Ureter (tissue), 1 donor: ENCODE results near the gene KDM7A. TPM values are rescaled to one million over a fixed set of nuclear protein-coding genes. Genes with fewer than 3 reads are reported as not detected.

Source experiments
- DNase-seq: peaks from one replicate; pipeline ENCODE4 v3.0.0-alpha.2; 2020; ENCODE audit warnings: low spot score
- total RNA-seq: library from RNA; stranded (reverse); gene quantifications from one replicate; pipeline ENCODE4 v1.2.4, GENCODE V29; 2023
- donor health status: DM: yes; HTN: yes; CAD: no.

The KDM7A gene
- total RNA-seq, 1 donor from 2014 or later, result 17.7 TPM

GRCh38 chr7:140082770-140083169 lies 94.0 kb downstream of the KDM7A start:
- no peak for DNase-seq

GRCh38 chr7:140081774-140082425 lies 94.9 kb downstream of the KDM7A start:
- no peak for DNase-seq

DNA sequence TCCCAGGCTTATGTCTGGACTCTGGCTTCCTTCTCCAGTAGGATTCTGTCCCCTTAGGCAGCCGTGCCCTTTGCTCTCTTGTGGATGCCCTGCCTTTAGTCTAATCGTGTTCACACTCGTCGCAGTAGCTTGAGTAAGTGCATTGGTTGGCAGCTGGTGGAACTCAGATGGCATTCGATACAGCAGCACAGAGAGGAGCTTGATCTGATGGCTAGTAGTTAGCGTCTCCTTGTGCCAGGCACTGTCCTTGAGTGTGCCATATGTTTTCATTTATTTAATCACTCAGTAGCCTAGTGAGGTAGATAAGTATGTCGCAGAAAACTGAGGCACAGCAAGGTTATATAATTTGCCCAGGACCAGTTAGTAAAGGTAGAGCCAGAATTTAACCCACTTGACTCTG lies 95.9 kb downstream of the KDM7A start:
- no peak for DNase-seq

DNA sequence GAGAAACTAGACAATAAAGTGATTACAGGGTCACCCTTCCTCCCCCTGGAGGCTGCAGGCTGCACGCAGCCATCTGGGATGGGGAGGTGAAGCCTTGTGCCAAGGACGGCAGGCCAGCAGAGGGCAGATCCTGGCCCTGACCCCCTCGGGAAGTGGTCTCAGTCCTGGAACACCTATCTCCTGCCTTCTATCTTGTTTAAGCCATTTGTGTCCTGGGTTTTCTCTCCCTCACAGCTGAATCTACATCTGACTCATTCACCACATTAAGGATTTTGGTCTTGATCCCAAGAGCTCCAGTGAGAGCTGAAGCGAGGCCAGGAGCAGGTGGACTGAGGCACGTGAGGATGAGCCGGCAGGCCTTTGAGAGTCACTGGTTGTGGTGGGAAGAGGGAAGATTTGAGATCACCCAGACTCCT lies 97.7 kb downstream of the KDM7A start:
- no peak for DNase-seq

- no peak for DNase-seq
Measured at GRCh38 chr7:140078392-140078791, 98.4 kb downstream of the KDM7A start.

DNA sequence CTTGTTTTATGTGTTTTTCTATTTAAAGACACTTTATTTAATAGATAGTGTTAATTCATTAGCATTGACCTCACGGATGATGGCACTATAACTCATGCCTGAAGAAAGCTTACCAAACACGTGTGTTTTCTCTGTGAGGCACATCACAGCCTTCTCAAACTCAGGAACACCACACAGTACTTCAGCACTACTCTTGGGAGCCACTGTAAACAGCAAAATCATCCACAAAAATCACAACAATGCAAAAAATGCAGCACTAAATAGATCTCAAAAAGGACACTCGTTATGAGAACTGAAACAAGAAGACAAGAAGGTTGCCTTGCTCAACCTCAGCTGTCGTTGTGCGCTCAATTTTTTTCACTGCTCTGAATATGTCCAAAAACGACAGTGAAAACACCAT lies 102.0 kb downstream of the KDM7A start:
- no peak for DNase-seq

DNA sequence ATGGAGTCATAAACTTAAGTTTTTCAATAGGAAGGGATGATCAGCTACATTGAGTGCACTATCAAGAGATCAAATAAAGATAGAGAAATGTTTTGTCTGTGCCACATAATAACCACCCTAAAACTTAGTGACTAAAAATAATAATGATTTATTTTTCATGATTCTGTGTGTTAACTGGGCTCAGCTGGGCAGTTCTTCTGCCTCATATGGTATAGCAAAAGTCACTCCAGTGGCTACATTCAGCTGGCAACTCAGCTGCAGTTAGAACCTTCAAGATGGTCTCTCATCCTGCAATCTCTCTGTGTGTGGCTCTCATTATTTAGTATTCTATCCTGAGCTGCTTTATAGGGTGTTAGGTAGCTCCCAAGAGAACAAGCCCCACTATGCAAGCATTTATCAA lies 106.2 kb downstream of the KDM7A start:
- no peak for DNase-seq

DNA sequence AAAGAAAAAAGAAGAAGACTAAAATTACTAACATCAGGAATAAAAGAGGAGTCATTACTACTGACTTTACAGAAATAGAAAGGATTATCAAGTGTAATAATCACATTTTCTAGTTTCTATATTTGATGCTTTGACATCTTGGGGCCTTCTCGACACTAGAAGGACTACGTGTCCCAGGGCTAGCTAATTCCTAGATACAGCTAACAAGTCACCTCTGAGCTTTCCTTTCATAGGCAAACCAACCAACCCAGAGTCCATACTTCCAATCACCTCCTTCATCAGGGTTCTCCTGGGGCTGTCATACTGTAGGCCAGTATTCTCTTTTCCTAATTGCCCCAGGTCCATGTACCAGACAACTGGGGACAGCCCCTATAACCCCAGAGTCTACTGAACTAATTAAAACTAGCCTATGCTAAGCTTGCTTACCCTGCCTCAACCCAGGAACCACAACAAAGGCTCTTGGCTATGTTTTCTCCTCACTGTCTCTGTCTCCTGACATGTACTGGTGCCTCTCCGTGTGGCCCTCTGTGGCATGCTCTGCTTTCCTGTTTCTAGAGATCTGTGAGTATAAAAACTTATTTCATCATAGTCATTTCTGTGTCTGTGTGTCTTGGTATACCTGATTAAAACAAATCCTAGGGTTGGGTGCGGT lies 107.4 kb downstream of the KDM7A start:
- DNase-seq, result no peak

DNA sequence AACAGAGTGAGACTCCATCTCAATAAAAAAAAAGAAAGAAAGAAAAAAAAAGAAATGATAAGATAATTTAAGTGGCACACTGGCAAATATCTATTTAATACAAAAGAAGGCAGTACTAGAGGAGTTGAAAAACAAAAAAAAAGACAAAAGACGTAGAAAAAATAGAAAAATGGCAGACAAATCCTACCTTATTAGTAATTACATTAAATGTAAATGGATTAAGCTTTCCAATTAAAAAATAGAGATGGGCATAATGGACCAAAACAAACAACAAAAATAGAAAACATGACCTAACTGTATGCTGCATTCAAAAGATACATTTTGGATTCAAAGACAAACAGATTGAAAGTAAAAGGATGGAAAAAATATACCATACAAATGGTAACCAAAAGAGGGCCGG lies 108.8 kb downstream of the KDM7A start:
- DNase-seq, result no peak

DNA sequence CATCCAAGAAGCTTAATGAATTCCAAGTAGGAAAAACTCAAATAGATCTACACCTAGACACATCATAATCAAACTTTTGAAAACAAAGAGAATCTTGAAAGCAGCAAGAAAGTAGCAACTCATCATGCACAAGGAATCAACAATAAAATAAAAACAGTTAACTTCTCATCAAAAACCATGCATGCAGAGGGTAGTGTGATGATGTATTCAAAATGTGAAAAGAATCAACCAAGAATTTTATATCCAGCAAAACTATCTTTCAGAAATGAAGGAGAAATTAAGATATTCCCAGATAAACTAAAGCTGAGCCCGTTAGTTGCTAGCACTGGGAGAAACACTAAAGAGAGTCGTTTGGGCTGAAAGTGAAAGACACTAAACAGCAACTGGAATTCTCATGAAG lies 109.7 kb downstream of the KDM7A start:
- no peak for DNase-seq

DNA sequence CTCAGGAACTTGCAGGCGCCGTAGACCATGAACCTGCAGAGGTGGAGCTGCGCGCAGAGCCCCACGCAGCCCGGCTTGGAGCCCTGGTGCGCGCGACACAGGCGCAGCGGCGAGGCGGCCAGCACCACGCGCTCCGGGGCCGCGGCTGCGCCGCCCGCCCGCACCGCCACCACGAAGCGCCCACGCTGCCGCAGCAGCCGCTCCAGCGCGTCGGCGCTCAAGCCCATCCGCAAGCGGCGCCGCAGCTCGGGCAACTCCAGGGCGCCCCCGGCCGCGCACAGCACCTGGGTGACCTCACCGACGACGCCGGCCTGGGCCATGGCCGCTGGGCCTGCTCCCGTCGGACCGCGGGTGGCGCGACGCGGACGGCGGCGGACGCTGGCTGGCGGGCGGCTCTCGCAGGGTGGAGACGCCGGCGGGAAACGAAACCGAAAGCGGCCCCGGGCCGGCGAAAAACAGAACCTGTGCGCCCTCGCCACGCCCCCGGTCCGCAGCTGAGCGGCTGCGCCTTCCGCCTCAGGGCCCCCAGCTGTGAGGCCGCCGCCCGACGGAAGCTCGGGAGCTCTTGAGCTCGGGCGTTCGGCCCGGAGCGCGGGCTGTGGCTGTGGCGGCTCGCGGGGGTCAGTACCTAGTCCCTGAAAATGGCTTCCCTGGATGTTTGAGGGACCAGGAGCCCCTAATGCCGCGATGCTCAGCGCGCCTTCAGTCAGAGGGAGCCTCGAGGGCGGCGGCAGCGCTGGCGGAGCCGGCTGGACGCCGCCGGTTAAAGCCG lies 114.1 kb downstream of the KDM7A start, which contains the start of gene PARP12:
PARP12 (minus strand) TSS at position 424 of the 772 bp plus-strand sequence; CDS start at position 320, 104 bp downstream.
- DNase-seq, result peak; percentile 86

DNA sequence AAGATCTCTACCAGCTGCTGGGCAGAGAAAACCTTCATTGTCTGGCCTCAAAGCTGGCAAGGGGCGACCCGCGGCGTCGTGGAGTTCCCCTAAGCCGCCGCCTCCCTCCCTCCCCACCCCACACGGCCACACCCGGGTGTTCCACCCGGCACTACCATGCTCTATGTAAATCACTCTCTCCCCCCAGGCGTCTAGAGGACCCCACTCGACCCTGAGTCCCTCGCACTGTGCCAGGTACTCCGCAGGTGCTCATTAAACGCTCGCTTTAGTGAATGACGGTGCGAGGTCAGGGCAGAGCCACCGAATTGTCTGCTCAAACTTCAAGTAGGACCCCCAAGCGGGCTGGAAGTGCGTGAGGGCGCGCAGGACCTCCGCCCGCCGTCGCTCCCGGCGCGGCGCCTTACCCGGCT lies 114.7 kb downstream of the KDM7A start:
- DNase-seq, result no peak

- DNase-seq, result no peak
Measured at GRCh38 chr7:140061607-140061930, 115.2 kb downstream of the KDM7A start.

DNA sequence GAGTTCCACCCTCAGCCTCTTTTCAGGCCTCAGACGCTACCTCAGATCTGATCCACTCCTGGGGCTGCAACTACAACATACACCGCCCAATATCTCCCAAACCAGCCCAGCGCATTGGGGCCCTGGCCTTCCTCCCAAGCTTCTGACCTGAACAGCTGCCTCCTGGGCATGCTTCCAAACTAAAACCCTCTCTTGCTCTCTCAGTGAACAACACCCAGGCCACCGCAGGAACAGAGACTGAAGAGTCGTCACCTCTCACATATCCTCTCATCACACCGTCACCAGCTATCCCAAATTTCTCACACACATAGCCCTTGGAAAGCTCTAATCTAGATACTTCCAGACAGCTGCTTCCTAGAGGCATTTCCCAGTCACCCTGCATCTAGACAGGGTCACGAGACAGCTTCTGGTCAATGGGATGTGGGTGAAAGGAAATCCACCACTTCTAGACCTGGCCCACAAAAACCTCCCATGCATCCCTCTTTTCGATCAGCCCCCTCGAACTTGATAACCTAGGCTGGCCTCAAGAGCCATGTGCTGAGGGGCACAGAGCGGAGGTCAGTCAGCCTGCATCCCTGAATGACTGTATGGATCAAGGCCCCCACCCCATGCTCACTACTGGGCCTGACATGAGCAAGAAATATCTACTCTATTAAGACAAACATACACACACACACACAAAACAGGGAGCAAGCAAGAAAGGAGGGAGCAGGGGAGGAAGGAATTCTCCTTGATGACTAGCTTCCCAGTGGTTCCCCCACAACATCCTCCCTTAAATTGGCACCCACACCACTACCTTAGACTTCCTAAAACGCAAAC lies 115.8 kb downstream of the KDM7A start:
- DNase-seq, result peak; percentile 55

DNA sequence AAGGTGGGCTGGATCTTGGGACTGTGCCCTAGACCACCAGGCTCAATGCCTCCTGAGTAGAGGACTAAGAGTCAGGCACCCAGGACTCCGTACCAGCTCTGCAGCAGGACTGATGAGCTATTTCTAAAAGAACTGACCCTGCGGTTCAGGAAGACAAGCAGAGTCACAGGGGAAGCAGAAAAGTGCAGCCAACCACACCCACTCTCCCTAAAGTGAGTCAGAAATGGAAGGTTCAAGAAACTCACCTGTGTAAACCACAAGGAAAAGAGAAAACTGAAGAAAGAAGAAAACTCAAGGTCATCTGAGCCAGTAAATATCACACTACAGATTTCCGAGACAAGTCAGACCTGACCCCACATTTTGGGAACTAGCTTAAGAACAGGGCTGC lies 116.5 kb downstream of the KDM7A start:
- no peak for DNase-seq

- peak; percentile 91 for DNase-seq
Measured at GRCh38 chr7:140059273-140060242, 117.2 kb downstream of the KDM7A start.

GRCh38 chr7:140058517-140058916 lies 118.3 kb downstream of the KDM7A start:
- no peak for DNase-seq

- DNase-seq, result no peak
Measured at GRCh38 chr7:140057143-140057535, 119.6 kb downstream of the KDM7A start.

- no peak for DNase-seq
Measured at GRCh38 chr7:140056431-140057142, 120.2 kb downstream of the KDM7A start.

DNA sequence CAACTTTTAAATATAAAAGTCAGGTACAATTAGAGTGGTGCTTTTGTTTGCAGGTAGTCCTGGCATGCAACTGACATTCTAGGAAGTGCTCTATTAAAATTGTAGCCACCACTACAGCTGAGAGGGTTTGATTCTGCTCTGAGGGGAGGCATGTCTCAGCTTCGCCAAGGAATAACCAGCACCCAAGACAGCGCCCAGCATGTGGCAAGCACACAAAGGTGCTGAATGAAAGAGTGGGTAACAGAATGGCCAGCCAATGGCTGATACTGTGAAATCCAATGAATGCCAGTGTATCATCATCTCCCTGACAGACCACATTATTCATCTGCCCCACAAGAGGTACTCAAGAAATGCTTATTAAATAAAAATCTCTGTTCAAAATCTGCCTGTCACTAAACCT lies 121.0 kb downstream of the KDM7A start:
- DNase-seq, result no peak
